GM19372 (cell line): Measurements from ENCODE around the gene JADE2.
"Not testable (repeated sequence)": the region's sequence is repeated elsewhere in the genome, so short reads cannot be mapped to it uniquely, and the experiment has no call there.

Experiments
- ATAC-seq: cut with Tn5 transposase; IDR thresholded peaks from one replicate; pipeline ENCODE4 v1.9.1; 2021; ENCODE audit warnings: mild to moderate bottlenecking, low read depth, moderate library complexity; ENCODE audit not compliant: unreplicated experiment

The JADE2 gene

DNA sequence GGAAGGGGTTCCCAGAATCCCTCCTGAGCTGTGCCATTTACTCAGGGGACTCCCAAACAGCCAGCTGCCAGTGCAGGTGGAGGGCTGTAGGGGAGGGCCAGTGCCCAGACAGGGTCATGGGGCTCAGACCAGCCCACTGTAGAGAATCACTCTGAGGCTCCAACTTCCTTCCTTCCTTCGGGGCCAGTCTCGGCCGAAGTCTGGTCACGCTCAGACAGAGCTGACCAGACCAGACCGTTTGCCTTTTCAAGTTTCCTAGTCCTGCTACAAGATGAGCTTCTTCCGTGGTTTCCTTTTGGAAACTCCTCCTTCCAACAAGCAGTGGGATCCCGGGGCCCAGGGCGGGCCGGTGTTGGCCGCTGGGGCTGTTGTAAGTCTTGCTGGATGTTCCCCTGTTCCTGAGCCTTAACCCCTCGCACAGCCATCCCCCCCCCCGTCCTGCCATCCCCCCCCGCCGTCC is 54.6 kb downstream of the JADE2 start:
- ATAC-seq, result no peak

DNA sequence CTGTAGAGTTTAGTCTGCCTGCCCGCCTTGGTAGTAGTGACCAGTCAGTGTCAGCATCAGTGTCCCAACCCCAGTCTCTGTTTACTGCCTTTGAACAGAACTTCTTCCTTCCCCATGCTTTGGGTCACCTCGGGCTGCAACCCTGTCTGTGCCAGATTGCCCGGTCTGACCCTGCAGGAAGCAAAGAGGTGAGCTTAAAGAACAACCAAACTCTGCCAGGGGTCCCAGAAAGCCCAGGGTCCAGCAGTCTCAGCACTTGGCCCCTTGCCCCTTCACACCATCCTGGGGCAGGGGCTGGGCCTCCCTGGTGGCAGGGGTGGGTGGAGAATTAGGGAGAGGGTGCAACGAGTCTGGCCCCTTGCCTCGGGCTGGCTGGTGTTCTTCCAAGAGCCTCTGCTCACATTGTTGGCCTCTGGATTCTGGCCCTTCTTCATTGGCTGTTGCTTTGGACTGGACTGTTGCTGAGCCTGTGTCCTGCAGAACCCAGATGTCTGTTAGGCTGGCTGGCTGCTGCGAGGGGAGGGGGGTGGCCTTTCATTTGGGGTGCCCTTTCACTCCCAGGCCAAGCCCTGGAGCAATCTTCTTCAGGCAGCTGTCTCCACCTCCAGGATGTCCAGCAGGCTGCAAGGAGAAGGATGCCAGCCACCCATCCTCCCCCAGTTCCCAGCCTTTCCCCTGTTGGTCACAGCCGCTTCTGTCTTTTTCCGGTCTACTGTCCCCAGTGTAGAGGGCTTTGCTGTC is 55.9 kb downstream of the JADE2 start:
- no peak for ATAC-seq

GRCh38 chr5:134582281-134582680 is 56.8 kb downstream of the JADE2 start:
- no peak for ATAC-seq

DNA sequence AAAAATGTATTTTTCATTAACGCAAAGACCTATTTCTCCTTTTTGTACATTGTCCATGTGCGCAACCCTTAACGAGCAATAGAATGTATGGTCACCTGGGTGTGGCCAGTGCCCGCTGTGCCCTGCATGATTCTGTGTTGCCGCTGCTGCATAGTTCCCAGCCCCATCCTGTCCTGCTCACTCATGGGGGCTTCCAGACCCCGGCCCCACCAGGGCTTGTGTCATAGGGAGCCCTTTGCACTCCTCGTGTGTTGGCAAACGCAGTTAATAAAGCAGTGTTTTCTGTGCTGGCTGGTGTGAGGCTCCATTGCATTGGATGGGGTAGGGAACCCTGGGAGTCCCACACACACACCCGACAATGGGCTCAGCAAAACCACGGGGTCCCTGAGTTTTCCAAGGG is 57.5 kb downstream of the JADE2 start:
- no peak for ATAC-seq

GRCh38 chr5:134583766-134584165 is 58.3 kb downstream of the JADE2 start:
- no peak for ATAC-seq

- ATAC-seq, result no peak
These were observed 59.2 kb downstream of the JADE2 start for GRCh38 chr5:134584662-134585061.

- no peak for ATAC-seq
These were observed 60.5 kb downstream of the JADE2 start for GRCh38 chr5:134585966-134586365.

DNA sequence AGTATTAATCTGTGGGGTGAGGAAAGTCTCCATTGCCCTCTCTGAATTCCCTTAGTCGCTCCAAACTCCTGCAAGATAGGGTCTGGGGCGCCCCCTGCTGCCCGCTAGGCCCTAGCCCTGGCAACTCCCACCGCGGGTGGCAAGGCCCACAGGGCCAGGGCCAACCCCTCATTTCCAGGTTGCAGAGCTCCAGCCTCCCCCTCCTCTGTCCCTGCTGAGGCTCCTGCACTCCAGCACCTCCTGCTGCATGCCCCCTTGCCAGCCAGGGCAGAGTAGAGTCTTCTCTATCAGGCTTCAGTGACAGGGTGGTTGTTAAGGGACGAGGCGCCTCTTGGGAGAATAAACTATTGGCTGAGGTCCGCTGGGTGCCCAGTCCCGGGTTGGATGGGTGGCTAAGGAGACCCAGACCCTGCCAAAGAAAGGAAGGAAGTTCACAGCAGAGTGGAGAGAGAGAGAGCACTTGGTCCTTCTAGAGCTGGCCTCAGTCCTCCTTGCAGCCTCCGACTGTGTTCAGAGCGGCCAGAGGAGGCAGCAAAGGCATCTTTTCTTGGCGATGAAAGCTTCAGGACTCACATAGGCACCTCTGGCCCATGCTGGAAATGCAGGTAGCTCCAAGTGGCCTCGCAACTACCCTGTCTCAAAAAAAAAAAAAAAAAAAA is 61.5 kb downstream of the JADE2 start:
- peak; percentile 83 for ATAC-seq

- ATAC-seq, result no peak
These were observed 65.7 kb downstream of the JADE2 start for GRCh38 chr5:134590992-134591659.

DNA sequence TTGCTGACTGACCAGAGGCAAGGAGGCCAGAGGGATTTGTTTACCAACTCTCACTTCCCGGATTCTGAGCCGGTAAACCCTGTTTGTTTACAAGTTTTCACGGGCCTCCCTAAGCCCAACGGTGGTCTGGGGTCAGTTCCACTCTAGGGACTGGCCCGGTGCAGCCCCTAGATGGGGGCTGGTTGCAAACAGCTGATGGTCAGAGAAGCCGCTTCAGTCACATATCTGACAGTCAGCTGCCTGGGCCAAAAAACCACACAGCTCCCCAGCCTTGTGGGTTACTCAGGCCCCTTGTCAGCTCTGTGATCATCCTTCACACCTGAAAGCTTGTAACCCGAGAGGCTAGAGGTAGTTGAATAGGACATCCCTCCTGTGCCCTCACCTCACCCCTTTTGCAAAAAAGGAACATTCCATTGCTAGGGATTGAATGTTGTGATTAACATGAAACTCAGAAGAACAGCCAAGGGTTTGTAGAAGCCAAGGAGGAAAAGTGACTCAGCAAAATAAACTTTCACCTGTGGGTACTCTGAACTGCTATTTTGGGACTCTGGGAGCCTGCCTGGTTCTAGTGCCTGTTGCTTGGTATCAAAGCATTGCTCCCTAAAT is 66.8 kb downstream of the JADE2 start:
- no peak for ATAC-seq

DNA sequence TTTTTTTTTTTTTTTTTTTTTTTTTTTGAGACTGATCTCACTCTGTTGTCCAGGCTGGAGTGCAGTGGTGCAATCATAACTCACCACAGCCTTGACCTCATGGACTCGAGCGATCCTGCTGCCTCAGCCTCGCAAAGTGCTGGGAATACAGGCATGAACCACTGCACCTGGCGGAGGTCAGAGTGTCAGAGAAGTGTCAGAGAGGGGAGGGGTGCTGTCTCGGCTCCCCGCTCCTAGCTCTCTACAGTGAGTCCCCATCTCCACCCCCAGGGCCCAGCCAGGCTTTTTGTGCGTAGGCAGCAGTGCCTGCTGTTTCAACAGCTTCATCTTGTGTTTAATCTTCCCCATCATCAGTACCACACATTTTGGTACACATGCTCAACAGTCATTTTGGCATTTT is 68.9 kb downstream of the JADE2 start:
- ATAC-seq, result no peak

DNA sequence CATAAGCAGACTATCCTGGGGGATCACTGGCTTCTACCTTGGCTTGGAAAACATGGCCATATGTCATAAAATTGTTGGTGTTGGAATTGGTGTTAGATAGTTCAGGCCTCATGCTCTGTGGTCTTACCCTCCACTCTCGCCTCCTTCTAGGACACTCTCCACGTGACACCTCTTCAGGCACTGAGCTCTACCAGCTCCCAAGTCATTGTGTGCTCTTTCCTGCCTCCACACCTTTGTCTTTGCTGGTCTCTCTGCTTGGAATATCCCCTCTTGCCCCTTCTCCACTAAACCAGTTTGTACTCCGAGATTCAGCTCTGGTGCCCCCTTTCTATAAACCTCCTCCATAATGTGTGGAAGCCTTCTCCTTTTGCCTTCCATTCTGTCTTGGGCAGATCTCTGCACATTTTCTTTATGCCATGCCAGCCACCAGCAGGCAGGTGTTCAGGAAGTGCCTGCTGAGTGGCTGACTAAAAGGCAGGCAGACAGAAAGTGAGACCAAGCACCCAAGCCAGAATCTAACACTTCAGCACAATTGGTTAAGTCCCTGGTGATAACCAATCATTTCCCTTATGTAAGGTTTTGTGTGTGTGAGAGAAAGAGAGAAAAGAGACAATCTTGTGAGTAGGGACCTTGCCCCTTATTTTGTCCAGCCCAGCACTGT is 69.5 kb downstream of the JADE2 start:
- ATAC-seq, result peak; percentile 50

- no peak for ATAC-seq
These were observed 70.0 kb downstream of the JADE2 start for GRCh38 chr5:134595458-134595838.

GRCh38 chr5:134599820-134600219 is 74.3 kb downstream of the JADE2 start:
- not testable (repeated sequence) for ATAC-seq

- no peak for ATAC-seq
These were observed 75.1 kb downstream of the JADE2 start for GRCh38 chr5:134600600-134600999.

DNA sequence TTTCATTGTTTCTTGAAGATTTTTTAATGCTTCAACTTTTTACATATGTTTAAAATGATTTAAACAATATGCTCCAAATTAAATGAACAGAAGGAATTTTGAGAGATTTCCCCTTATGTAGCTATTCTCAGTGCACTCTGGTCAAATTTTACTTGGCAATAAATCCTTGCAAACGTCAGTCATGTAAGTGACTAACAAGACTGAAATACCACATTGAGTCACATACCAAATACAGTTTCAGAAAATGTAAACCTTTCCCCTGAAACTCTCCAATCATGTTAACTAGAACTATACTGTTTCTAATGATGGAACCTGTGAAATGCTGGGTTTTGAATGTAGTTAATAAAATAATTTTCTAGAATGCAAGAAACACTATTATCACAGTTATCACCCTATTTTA is 77.6 kb downstream of the JADE2 start:
- ATAC-seq, result no peak

- ATAC-seq, result no peak
These were observed 79.4 kb downstream of the JADE2 start for GRCh38 chr5:134604908-134605307.

DNA sequence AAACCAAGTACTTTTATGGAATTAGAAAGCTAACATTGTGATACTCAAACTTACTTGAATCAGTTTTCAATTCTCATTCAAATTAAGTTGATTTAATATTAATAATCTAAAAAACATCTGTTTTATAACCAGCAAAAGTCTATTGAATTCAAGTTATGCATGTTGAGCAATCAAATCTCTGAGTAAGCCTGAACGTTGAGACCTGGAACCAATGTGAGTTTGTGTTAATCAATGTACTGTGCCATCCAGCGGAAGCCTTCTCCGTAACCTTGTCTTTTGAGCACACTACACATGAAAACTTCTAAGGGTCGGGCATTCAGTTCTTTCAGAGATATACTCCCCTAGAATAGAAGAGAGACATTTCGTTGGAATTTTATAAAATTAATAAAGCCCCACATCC is 81.3 kb downstream of the JADE2 start:
- no peak for ATAC-seq

DNA sequence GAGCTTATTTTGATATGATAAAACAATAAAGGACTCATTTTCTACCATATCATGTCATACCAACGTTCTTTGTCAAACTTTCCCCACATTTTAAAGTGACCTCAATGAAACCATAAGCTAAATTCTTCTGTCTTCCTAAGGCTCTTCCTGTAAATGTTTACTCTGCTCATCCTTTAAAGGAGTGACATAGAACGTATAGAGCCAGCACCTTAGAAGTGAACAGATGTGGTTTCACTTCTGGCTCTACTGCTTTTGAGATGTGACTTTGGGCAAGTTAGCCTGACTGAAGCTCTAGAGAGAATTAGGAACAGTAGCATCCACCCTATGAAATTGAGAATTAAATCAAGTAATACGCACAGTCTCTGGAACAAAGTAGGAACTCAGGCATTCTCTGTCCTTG is 83.1 kb downstream of the JADE2 start:
- ATAC-seq, result no peak

- ATAC-seq, result no peak
These were observed 83.9 kb downstream of the JADE2 start for GRCh38 chr5:134609232-134609851.
